Erythroblast (primary cell): ENCODE results near the gene OR2F1.

Source experiments
- DNase-seq, 2 experiments: peaks; one replicate each; lab custom pipeline; 2025; lab: John Stamatoyannopoulos, UW
- GATA1 ChIP-seq: IDR thresholded peaks from 2 replicates; pipeline ENCODE4 v1.6.1; 2011; ENCODE audit warnings: low read depth, mild to moderate bottlenecking, control low read depth, low read length, moderate library complexity
- POLR2A ChIP-seq: IDR thresholded peaks from 2 replicates; pipeline ENCODE4 v1.6.1; 2011; ENCODE audit warnings: mild to moderate bottlenecking, low read length

Gene OR2F1

GRCh38 chr7:143973870-143974416 is 19.3 kb downstream of the OR2F1 start:
- no peak for DNase-seq
- TF ChIP-seq POLR2A (no peak), GATA1 (no peak)

GRCh38 chr7:143974459-143974858 is 19.8 kb downstream of the OR2F1 start:
- TF ChIP-seq GATA1 = no peak
- no peak for TF ChIP-seq POLR2A
- DNase-seq = no peak

GRCh38 chr7:143975617-143976016 is 21.0 kb downstream of the OR2F1 start:
- no peak for TF ChIP-seq POLR2A
- no peak for TF ChIP-seq GATA1
- peak; percentile 1 to 15 for DNase-seq

- no peak for DNase-seq
- TF ChIP-seq GATA1 (no peak), POLR2A (no peak)
Measured at GRCh38 chr7:143978585-143978984, 23.9 kb downstream of the OR2F1 start.

GRCh38 chr7:143979359-143979758 is 24.7 kb downstream of the OR2F1 start:
- TF ChIP-seq GATA1 (no peak), POLR2A (no peak)
- no peak for DNase-seq

GRCh38 chr7:143979998-143980397 is 25.4 kb downstream of the OR2F1 start:
- peak; percentile 2 to 13 for DNase-seq
- TF ChIP-seq POLR2A (no peak), GATA1 (no peak)

GRCh38 chr7:143980746-143981510 is 26.3 kb downstream of the OR2F1 start:
- no peak for TF ChIP-seq POLR2A
- no peak for TF ChIP-seq GATA1

GRCh38 chr7:143983960-143984359 is 29.3 kb downstream of the OR2F1 start:
- DNase-seq = no peak
- TF ChIP-seq GATA1 (no peak), POLR2A (no peak)

More at GRCh38 chr7:143980746-143981510, 26.3 kb downstream of the OR2F1 start:
- DNase-seq = no peak

GRCh38 chr7:143987513-143987912 is 32.9 kb downstream of the OR2F1 start:
- TF ChIP-seq POLR2A (no peak), GATA1 (no peak)
- DNase-seq = no peak

GRCh38 chr7:143988976-143989745 is 34.5 kb downstream of the OR2F1 start:
- TF ChIP-seq POLR2A = no peak
- no peak for TF ChIP-seq GATA1
- DNase-seq = peak in 1 of 2 experiments; percentile 15

- TF ChIP-seq GATA1 (no peak), POLR2A (no peak)
- DNase-seq = no peak
Measured at GRCh38 chr7:143992670-143993069, 38.0 kb downstream of the OR2F1 start.

GRCh38 chr7:143993924-143994323 is 39.3 kb downstream of the OR2F1 start:
- no peak for DNase-seq
- no peak for TF ChIP-seq POLR2A
- no peak for TF ChIP-seq GATA1

- TF ChIP-seq POLR2A (no peak), GATA1 (no peak)
- no peak for DNase-seq
Measured at GRCh38 chr7:144000020-144000419, 45.4 kb downstream of the OR2F1 start, which contains the start of gene OR6B1. TSS of gene OR6B1 (plus strand) at chr7:144000320. CDS start at chr7:144003997, 3,677 bp downstream.

- TF ChIP-seq GATA1 = no peak
- TF ChIP-seq POLR2A = no peak
- no peak for DNase-seq
Measured at GRCh38 chr7:144001543-144001942, 46.9 kb downstream of the OR2F1 start.
